ENCODE data around the gene NNT.

The NNT gene

DNA sequence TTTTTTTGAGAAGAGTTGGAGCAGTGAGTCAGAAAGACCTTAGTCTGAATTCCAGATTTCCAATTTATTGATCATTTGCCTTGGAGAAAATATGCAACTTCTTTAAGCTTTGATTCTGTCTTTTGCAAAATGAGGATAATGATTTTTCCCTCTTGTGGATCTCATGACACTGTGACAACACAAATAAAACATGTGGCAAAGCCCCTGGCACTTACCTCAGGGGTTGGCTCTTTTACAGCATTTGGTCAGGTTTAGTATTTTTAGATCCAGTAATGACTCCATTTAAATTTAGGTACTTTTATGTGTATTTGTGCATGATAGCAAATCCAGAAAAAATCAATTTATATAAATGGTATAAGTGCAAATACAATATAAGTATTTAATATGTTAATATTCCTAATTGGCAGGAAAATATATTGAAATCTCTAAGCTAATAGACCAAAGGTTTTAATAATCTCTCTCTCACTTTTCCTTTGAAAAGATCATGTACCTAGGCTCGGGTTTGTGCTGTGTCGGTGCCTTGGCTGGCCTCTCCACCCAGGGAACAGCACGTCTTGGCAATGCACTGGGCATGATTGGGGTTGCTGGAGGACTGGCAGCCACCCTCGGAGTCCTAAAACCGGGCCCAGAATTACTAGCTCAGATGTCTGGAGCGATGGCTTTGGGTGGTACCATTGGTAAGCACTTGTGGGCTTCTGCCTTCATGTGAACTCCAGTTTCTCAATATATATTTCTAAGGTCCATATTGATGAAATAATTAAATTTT is 49.7 kb downstream of the NNT start:
- TF ChIP-seq ISL1 (CRISPR knock-in tag; IDR thresholded peaks at IDR 0.05) (no peak), GLIS3 (CRISPR knock-in tag; IDR thresholded peaks at IDR 0.05) (no peak)
- ATAC-seq: no peak

DNA sequence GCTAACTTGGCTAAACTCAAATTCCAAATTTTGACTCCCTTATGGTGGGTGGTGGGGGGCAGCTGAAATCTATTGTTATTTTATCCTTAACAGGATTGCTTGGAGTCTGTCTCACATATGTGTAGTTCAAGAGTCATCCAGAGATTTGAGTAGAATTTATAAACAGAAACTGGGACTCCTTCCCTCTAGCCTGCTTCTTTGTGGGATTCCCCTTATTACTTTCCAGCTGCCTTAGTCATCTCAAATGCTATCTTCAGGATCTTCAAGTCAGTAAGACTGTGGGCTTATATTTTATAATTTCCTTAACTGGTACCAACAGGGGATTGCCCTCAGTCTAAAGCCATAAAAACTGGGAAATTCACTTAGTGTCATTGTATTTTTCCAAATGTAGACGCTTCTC is 55.5 kb downstream of the NNT start:
- ATAC-seq: peak; percentile 43; the same call in 2 of the 3 replicates
- TF ChIP-seq ISL1 (CRISPR knock-in tag; IDR thresholded peaks at IDR 0.05) (no peak; the same call in 1 of the 2 replicates), ZNF565 (CRISPR knock-in tag; conservative IDR thresholded peaks at IDR 0.05; ENCODE audit: low read depth) (no peak), ZC3H10 (CRISPR knock-in tag; IDR thresholded peaks at IDR 0.05) (no peak)
- TF ChIP-seq, protein P1, sequence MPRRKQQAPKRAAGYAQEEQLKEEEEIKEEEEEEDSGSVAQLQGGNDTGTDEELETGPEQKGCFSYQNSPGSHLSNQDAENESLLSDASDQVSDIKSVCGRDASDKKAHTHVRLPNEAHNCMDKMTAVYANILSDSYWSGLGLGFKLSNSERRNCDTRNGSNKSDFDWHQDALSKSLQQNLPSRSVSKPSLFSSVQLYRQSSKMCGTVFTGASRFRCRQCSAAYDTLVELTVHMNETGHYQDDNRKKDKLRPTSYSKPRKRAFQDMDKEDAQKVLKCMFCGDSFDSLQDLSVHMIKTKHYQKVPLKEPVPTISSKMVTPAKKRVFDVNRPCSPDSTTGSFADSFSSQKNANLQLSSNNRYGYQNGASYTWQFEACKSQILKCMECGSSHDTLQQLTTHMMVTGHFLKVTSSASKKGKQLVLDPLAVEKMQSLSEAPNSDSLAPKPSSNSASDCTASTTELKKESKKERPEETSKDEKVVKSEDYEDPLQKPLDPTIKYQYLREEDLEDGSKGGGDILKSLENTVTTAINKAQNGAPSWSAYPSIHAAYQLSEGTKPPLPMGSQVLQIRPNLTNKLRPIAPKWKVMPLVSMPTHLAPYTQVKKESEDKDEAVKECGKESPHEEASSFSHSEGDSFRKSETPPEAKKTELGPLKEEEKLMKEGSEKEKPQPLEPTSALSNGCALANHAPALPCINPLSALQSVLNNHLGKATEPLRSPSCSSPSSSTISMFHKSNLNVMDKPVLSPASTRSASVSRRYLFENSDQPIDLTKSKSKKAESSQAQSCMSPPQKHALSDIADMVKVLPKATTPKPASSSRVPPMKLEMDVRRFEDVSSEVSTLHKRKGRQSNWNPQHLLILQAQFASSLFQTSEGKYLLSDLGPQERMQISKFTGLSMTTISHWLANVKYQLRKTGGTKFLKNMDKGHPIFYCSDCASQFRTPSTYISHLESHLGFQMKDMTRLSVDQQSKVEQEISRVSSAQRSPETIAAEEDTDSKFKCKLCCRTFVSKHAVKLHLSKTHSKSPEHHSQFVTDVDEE (CRISPR knock-in tag; IDR thresholded peaks at IDR 0.05): no peak

DNA sequence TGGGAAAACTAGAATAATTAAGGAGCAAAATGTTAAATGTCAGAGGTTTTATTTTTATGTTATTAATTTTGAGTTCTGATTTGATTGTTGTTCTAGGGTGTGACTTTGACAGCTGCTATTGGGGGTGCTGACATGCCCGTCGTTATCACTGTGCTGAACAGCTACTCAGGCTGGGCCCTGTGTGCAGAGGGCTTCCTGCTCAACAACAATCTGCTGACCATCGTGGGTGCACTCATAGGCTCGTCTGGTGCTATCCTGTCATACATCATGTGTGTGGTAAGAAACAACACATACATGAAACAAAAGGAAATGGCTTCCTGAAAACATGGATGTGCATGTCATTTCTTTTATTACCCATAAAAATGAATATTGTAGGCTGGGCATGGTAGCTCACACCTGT is 56.1 kb downstream of the NNT start:
- TF ChIP-seq ARNTL (CRISPR knock-in tag; IDR thresholded peaks at IDR 0.05; ENCODE audit: borderline replicate concordance, low read depth) (no peak), PPARA (CRISPR knock-in tag; IDR thresholded peaks at IDR 0.05; ENCODE audit: borderline replicate concordance) (no peak), ZNF8 (CRISPR knock-in tag; IDR thresholded peaks at IDR 0.05) (no peak), GLIS3 (CRISPR knock-in tag; IDR thresholded peaks at IDR 0.05) (no peak), OSR1 (CRISPR knock-in tag; IDR thresholded peaks at IDR 0.05) (no peak), TOX (CRISPR knock-in tag; IDR thresholded peaks at IDR 0.05; ENCODE audit: borderline replicate concordance) (no peak), ESRRG (CRISPR knock-in tag; IDR thresholded peaks at IDR 0.05) (no peak), BACH2 (CRISPR knock-in tag; IDR thresholded peaks at IDR 0.05; ENCODE audit: borderline replicate concordance) (no peak), ZFP3 (CRISPR knock-in tag; IDR thresholded peaks at IDR 0.05) (no peak), CSDC2 (CRISPR knock-in tag; IDR thresholded peaks at IDR 0.05) (no peak)
- TF ChIP-seq, protein P1 (CRISPR knock-in tag; IDR thresholded peaks at IDR 0.05): no peak
- TF ChIP-seq, protein P2, sequence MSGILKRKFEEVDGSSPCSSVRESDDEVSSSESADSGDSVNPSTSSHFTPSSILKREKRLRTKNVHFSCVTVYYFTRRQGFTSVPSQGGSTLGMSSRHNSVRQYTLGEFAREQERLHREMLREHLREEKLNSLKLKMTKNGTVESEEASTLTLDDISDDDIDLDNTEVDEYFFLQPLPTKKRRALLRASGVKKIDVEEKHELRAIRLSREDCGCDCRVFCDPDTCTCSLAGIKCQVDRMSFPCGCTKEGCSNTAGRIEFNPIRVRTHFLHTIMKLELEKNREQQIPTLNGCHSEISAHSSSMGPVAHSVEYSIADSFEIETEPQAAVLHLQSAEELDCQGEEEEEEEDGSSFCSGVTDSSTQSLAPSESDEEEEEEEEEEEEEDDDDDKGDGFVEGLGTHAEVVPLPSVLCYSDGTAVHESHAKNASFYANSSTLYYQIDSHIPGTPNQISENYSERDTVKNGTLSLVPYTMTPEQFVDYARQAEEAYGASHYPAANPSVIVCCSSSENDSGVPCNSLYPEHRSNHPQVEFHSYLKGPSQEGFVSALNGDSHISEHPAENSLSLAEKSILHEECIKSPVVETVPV (CRISPR knock-in tag; IDR thresholded peaks at IDR 0.05): no peak
- no peak for ATAC-seq

DNA sequence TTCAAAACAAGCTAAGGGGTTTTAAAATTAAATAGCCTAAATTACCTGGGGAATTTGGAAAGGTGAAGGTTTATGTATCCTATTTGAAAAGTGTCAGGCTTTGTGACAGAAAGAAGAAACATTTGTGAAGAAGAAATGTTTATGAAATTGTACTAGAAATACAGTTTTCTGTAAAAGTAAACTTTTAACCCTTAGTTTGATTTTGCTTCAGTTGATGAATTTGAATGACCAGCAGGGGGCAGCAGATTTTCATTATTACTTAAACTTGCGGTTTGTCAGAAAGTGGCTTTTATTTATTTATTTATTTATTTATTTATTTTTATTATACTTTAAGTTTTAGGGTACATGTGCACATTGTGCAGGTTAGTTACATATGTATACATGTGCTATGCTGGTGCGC is 58.1 kb downstream of the NNT start:
- TF ChIP-seq SNAI2 (CRISPR knock-in tag; IDR thresholded peaks at IDR 0.05) (no peak), ZNF70 (CRISPR knock-in tag; IDR thresholded peaks at IDR 0.05) (no peak), GLIS3 (CRISPR knock-in tag; IDR thresholded peaks at IDR 0.05) (no peak), BACH2 (CRISPR knock-in tag; IDR thresholded peaks at IDR 0.05; ENCODE audit: borderline replicate concordance) (no peak), CSDC2 (CRISPR knock-in tag; IDR thresholded peaks at IDR 0.05) (no peak), ZC3H10 (CRISPR knock-in tag; IDR thresholded peaks at IDR 0.05) (no peak), ISL1 (CRISPR knock-in tag; IDR thresholded peaks at IDR 0.05) (no peak), ZNF8 (CRISPR knock-in tag; IDR thresholded peaks at IDR 0.05) (no peak), RARB (CRISPR knock-in tag; IDR thresholded peaks at IDR 0.05) (no peak), ARNTL (CRISPR knock-in tag; IDR thresholded peaks at IDR 0.05; ENCODE audit: borderline replicate concordance, low read depth) (no peak), ESRRG (CRISPR knock-in tag; IDR thresholded peaks at IDR 0.05) (no peak), ZFP3 (CRISPR knock-in tag; IDR thresholded peaks at IDR 0.05) (no peak), ZNF565 (CRISPR knock-in tag; conservative IDR thresholded peaks at IDR 0.05; ENCODE audit: low read depth) (no peak)
- TF ChIP-seq, protein P3, sequence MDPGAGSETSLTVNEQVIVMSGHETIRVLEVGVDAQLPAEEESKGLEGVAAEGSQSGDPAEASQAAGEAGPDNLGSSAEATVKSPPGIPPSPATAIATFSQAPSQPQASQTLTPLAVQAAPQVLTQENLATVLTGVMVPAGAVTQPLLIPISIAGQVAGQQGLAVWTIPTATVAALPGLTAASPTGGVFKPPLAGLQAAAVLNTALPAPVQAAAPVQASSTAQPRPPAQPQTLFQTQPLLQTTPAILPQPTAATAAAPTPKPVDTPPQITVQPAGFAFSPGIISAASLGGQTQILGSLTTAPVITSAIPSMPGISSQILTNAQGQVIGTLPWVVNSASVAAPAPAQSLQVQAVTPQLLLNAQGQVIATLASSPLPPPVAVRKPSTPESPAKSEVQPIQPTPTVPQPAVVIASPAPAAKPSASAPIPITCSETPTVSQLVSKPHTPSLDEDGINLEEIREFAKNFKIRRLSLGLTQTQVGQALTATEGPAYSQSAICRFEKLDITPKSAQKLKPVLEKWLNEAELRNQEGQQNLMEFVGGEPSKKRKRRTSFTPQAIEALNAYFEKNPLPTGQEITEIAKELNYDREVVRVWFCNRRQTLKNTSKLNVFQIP (CRISPR knock-in tag; IDR thresholded peaks at IDR 0.05; ENCODE audit: borderline replicate concordance, low read depth): no peak
- TF ChIP-seq, protein P1 (CRISPR knock-in tag; IDR thresholded peaks at IDR 0.05): no peak
- no peak for ATAC-seq
